HG03457 (cell line): ENCODE data around the gene NFKBIZ.
A peak's percentile ranks its signal among the peaks of the same experiment; 100 is the strongest.

Source experiments
- ATAC-seq: cut with Tn5 transposase; IDR thresholded peaks from one replicate; pipeline ENCODE4 v1.9.1; 2021; ENCODE audit warnings: moderate number of reproducible peaks; ENCODE audit not compliant: unreplicated experiment

NFKBIZ gene

DNA sequence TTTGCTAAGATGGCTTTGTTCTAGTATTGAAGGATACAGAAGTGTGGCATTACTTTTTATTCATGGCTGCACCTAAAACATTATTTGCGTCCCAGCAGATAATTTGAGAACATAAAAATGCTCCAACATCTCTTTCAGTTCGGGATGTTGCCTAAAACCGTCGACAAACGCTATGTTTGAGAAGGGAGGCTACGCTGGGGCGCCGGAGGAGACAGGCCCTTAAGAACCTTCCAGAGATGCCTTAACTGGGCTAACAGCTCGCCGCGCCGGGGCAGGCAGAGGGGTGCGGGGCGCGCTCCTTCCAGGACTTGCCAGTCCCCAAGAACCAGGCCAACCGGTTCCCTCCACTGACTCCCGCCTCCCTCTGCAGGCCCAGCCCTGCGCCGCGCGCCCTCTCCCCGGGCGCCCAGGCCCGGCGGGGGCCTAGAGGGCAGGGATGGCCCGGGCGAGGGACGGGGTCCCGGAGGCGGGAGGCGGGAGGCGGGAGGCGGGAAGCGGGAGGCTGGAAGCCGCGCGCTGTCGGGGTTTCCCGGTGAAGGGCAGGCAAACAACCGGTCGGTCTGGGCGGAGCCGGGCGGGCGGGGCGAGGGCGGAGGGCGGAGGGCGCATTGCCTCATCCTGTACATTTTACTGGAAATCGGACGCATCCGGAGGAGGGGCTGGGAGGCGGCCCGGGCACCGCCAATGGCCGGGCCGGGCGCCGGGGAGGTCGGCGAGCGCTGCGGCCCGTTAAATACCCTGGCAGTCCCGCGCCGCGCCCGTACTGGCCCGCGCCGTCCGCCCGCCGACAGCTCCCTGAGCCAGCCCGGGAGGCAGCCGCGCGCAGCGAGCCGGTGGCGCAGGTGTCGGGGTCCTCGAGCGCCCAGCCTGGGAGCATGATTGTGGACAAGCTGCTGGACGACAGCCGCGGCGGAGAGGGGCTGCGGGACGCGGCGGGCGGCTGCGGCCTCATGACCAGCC lies at the start of gene NFKBIZ:
Gene NFKBIZ (plus strand): TSS at position 761 of the 960 bp plus-strand sequence. CDS start 115 bp downstream, at position 876.
- peak; percentile 64 for ATAC-seq

DNA sequence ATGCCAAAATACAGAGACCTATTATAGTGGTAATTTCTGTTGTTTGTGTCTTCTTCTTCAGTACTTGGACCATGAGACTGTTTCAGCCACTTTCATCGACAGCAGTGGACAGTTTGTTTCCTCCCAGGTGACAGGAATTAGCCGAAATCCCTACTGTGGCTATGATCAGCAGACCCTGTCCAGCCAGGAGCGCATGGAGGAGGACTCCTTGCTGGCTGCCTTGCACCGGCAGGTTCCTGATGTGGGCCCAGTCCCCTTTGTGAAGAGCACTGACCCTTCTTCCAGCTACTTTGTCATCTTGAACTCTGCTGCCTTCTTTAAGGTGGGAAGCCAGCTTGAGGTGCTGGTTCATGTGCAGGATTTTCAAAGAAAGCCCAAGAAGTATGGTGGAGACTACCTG lies 48.1 kb upstream of the NFKBIZ start:
- ATAC-seq: no peak

GRCh38 chr3:101802179-101802578 lies 47.1 kb upstream of the NFKBIZ start:
- ATAC-seq: no peak

DNA sequence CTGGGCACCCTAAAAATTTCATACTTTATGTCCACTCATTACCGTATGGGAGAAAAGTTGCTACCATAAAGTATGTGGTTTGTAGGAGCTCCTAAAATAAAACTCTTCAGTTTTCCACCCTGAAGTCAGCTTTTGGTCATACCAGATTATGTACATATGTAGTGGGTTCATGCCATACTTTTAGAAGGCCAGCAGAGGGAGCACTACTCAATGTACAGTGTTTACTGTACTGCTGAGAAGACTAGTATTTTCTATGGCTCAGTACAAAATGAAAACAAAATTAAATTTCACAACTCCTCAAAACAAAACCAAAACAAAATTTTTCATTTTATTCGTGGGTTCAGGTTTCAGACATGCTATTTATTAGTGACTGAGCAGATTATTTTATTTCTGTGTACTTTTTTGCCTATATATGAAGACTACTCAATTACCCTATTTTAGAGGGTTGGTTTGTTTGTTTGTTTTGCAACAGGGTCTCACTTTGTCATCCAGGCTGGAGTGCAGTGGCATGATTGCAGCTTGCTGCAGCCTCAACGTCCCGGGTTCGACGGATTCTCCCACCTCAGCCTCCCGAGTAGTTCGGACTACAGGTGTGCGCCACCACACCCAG lies 46.0 kb upstream of the NFKBIZ start:
- peak; percentile 87 for ATAC-seq

- ATAC-seq: no peak
Observed at GRCh38 chr3:101803939-101804338, 45.4 kb upstream of the NFKBIZ start.

DNA sequence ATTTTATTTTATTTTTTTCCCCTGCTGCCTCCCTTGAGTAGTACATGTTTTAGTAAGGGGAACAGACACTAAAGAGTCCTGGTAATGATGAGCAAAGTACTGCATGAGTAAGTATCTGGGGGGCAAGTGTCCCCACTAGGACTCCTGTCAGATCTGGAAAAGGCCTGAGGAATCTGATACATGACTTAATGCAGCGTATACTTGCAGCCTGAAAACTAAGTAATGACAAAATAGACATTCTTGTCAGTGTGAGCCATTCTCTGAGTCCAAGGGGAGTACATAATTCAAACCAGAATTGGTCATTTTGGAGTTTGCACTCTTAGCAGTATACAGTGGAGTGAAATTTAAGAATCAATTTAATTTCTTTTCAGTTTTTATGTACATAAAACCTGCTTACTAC lies 42.8 kb upstream of the NFKBIZ start:
- no peak for ATAC-seq

GRCh38 chr3:101807888-101808287 lies 41.4 kb upstream of the NFKBIZ start:
- no peak for ATAC-seq

GRCh38 chr3:101809178-101810021 lies 39.9 kb upstream of the NFKBIZ start:
- ATAC-seq: no peak

- no peak for ATAC-seq
Observed at GRCh38 chr3:101810022-101810418, 39.3 kb upstream of the NFKBIZ start.

GRCh38 chr3:101811875-101812274 lies 37.4 kb upstream of the NFKBIZ start:
- ATAC-seq: no peak

DNA sequence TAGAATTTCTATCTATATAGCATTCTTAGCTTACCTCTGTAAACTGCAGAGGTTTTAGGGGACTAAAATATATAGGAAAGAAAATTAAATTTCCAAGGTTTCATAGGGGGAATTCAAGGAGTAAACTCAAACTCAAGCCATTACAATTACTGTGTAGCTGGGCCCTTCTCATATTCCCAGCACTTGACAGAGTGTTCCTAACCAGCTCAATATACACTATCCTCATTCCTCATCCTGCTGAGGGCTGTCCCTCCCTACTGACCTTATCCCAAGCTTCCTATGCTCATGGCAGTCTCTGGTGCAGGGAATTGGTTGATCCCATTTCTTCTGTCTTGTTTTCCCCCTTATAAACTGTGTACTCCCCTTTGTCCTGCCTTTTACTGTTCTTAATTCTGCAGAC lies 36.4 kb upstream of the NFKBIZ start:
- no peak for ATAC-seq

- no peak for ATAC-seq
Observed at GRCh38 chr3:101813817-101814440, 35.4 kb upstream of the NFKBIZ start.

DNA sequence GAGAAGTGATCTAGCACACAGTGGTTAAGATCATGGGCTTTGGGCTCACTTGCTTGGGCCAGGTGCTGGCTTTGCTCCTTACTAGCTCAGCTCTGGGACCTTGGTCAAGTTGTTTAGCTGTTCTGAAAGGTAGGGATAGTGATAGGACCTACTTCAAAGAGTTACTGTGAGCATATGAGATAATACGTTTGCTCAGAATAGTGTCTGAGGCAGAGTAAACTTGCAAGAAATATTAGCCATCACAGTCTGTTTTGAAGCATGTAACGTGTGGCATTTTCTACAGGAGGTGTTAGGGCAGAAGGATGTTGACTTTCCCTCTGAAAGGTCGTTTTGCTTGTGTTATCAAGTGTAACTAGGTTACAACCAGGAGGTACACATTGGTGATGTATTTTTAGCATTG lies 34.5 kb upstream of the NFKBIZ start:
- ATAC-seq: no peak

DNA sequence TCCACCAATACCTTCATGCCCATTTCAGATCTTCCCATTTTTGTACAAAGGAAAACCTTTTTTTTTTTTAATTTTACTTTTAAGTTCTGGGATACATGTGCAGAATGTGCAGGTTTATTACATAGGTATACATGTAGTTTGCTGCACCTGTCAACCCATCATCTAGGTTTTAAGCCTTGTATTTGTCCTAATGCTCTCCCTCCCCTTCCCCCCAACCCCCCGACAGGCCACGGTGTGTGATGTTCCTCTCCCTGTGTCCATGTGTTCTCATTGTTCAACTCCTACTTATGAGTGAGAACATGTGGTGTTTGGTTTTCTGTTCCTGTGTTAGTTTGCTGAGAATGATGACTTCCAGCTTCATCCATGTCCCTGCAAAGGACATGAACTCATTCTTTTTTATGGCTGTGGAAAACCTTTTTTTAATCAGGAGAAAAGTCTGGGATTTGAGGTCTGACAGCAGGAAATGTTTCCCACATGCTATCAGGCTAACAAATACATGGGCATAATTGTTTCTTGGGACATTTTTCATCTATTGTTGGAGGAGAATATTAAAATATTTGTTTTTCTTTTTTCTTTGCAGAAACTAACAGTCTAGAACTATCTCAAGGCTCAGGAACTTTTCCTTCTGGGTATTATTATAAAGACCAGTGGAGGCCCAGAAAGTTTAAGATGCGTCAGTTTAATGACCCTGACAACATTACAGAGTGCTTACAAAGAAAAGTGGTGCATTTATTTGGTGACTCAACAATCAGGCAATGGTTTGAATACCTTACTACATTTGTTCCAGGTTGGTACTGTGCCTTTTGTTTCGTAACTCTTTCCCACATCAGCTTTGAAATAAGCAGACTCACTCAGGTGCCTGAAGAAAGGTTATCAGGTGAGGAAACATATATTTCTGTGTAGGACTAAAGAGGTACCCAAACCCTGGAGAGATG lies 32.8 kb upstream of the NFKBIZ start:
- ATAC-seq: no peak

DNA sequence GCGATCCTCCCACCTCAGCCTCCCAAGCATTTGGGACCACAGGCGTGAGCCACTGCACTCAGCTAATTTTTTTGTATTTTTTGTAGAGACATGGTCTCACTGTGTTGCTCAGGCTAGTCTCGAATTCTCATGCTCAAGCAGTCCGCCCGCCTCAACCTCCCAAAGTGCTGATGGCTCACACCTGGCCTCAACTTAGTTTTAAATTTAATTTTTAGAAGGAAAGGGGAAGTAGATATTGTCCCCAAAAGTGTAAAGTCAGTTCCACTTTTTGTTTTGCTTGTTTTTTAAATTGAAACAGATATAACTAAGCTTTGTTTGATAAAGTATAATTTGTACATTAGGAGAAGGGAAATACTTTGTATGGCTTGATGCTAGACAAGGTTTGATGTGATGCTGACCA lies 31.3 kb upstream of the NFKBIZ start:
- no peak for ATAC-seq

DNA sequence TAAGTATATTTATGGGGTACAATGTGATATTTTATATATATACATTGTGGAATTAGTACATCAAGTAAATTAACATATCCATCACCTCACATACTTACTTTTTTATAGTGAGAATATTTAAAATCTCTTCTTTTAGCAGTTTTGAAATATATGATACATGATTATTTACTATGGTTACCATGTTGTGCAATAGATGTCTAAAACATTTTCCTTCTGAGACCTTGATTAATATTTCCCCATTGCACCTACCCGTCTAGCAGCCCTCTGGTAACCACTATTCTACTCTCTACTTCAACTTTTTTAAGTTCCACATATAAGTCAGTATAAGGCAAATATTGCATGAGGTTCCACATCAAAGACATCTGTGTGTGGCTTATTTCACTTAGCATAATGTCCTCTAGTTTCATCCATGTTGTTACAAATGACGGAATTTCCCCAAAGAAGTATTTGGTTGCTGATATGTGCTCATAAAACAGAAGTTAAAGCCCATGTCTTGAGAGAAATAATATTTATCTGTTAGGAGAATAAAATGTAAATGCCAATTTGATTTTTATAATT lies 29.6 kb upstream of the NFKBIZ start:
- ATAC-seq: peak; percentile 51

DNA sequence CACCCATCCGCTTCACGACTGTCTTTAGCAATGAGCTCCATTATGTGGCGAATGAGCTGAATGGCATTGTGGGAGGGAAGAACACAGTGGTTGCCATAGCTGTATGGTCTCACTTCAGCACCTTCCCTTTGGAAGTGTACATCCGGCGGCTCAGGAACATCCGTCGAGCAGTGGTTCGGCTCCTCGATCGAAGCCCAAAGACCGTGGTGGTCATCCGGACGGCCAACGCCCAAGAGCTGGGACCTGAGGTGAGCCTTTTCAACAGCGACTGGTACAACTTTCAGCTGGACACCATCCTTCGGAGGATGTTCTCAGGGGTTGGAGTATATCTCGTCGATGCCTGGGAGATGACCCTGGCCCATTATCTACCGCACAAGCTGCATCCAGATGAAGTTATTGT lies 27.8 kb upstream of the NFKBIZ start:
- ATAC-seq: no peak

DNA sequence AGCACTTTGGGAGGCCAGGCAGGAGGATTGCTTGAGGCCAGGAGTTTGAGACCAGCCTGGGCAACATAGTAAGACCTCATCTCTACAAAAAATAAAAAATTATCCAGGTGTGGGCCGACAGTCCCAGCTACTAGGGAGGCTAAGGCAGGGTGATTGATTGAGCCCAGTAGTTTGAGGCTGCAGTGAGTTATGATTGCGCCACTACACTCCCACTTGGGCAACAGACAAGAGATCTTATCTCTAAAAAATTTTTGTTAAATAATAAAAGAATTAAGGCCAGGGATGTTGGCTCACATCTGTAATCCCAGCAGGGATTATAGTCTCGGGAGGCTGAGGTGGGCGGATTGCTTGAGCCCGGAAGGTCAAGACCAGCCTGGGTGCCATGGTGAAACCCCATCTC lies 25.8 kb upstream of the NFKBIZ start:
- ATAC-seq: no peak

DNA sequence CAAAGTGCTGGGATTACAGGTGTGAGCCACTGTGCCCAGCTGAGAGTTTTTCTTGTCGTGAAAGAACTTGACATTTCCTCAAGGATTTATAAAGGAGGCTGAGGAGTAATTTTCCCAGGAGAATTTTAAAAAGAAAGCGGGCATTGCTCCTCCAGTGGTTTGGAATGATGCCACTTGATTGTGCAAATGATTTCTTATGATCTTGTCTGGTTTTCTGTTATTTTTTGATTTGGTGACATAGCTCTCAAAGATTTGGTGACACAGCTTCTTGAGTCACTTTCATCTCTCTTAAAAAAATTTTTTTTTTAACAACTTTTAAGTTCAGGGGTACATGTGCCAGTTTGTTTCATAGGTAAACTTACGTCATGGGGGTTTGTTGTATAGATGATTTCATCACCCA lies 24.6 kb upstream of the NFKBIZ start:
- ATAC-seq: no peak
